ENCODE data around the gene KAT2B.

GRCh38 chr3:20047976-20048883 is 8.0 kb downstream of the KAT2B start:
- TF ChIP-seq, protein P1, sequence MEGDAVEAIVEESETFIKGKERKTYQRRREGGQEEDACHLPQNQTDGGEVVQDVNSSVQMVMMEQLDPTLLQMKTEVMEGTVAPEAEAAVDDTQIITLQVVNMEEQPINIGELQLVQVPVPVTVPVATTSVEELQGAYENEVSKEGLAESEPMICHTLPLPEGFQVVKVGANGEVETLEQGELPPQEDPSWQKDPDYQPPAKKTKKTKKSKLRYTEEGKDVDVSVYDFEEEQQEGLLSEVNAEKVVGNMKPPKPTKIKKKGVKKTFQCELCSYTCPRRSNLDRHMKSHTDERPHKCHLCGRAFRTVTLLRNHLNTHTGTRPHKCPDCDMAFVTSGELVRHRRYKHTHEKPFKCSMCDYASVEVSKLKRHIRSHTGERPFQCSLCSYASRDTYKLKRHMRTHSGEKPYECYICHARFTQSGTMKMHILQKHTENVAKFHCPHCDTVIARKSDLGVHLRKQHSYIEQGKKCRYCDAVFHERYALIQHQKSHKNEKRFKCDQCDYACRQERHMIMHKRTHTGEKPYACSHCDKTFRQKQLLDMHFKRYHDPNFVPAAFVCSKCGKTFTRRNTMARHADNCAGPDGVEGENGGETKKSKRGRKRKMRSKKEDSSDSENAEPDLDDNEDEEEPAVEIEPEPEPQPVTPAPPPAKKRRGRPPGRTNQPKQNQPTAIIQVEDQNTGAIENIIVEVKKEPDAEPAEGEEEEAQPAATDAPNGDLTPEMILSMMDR (IDR thresholded peaks at IDR 0.05) = no peak
- TF ChIP-seq POLR2AphosphoS5 (IDR thresholded peaks at IDR 0.05) = no peak
- TF ChIP-seq POLR2A (IDR thresholded peaks at IDR 0.05) = no peak
- no peak for TF ChIP-seq EP300 (IDR thresholded peaks at IDR 0.05)

All from gastroesophageal sphincter (tissue), 3 donors.